Tibial nerve (tissue), 4 donors: ENCODE measurements around the gene NEURL3. TPM values are rescaled to one million over a fixed set of nuclear protein-coding genes. Genes with fewer than 3 reads are reported as not detected.

Source experiments
- DNase-seq, 2 donors: peaks; one replicate each; pipeline ENCODE4 v3.0.0-alpha.2; 2019; ENCODE audit warnings: low spot score in 2 of 2
- H3K27ac ChIP-seq, 4 donors: fragments of 200-600 bp; sonication (generic) in 3 of 4; one replicate each; pipeline ENCODE4 v1.5.1; 2017 to 2019; ENCODE audit warnings: mild to moderate bottlenecking in 1 of 4
- H3K27me3 ChIP-seq, 2 donors: fragments of 200-600 bp; sonication (generic) in 1 of 2; one replicate each; pipeline versions ENCODE4 v1.5.1 to v1.6.0; 2017 to 2019
- H3K36me3 ChIP-seq, 3 donors: fragments of 200-600 bp; sonication (generic); one replicate each; pipeline ENCODE4 v1.5.1; 2018 to 2019
- H3K4me1 ChIP-seq, 4 donors: fragments of 200-600 bp; sonication (generic) in 3 of 4; one replicate each; pipeline ENCODE4 v1.5.1; 2017 to 2019
- H3K4me3 ChIP-seq, 4 donors: fragments of 200-600 bp; sonication (generic) in 3 of 4; one replicate each; pipeline ENCODE4 v1.5.1; 2017 to 2019; ENCODE audit warnings: mild to moderate bottlenecking in 1 of 4, moderate library complexity in 1 of 4
- H3K9me3 ChIP-seq, 4 donors: fragments of 200-600 bp; sonication (generic) in 3 of 4; one replicate each; pipeline ENCODE4 v1.5.1; 2017 to 2019
- EP300 ChIP-seq, 2 donors: sonication (generic); formaldehyde crosslinking; IDR thresholded peaks; one replicate each; pipeline ENCODE4 v1.6.1; 2017; ENCODE audit warnings: antibody characterized with exemption in 2 of 2, mild to moderate bottlenecking in 1 of 2
- POLR2A ChIP-seq, 2 donors: fragments of 450-650 bp; IDR thresholded peaks; one replicate each; pipeline ENCODE4 v1.6.1; 2017; ENCODE audit warnings: antibody characterized with exemption in 2 of 2, mild to moderate bottlenecking in 2 of 2, moderate library complexity in 2 of 2
- WGBS, 2 donors: methylation state at CpG; one replicate each; pipeline ENCODE4 v1.1.5; 2018; 5-methylcytosine and 5-hydroxymethylcytosine counted together
- total RNA-seq, 4 donors: library from RNA; depleted of rRNA; stranded (reverse); fragments of >200 nt; gene quantifications; one replicate each; pipeline ENCODE4 v1.1.0, GENCODE V29; 2016
- TF ChIP-seq, protein P1 (sequence below), 5 experiments: fragments of 200-600 bp in 3 of 5; fragments of 450-650 bp in 2 of 5; sonication (generic) in 3 of 5; IDR thresholded peaks; one replicate each; pipeline ENCODE4 v1.5.1; 2016 to 2019; ENCODE audit warnings: antibody characterized with exemption in 5 of 5, mild to moderate bottlenecking in 3 of 5, moderate library complexity in 2 of 5

NEURL3 gene
- total RNA-seq, 4 donors from 2014 or later = 1.5 TPM; not detected in 3

DNA sequence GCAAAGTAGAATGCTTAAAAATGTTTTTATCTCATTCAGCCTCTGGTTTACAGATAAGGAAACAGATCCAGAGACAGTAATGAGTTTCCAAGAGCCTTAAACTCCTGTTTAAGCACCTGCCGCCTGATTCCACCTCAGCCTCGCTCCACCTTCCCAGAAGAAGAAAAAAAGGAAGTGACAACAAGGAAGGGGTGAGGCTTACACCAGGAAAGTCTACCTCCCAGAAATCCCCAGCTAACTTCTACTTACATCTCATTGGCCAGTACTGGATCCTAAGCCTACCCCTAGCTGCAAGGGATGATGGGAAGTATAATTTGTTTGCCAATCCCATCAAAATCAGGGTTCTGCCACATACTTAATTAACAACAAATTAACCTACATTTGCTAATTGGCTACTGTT, 16.1 kb upstream of the NEURL3 start:
- Histone ChIP-seq H3K4me3 (no peak overlapping the region), H3K27ac (no peak overlapping the region), H3K36me3 (no peaks in the 10 kb centered on the region), H3K27me3 (no peaks in the 10 kb centered on the region), H3K9me3 (peaks cover 0 to 8% (median 0%) of the 10 kb centered on the region in 4 donors), H3K4me1 (peaks cover 0 to 8% (median 4%) of the 10 kb centered on the region in 4 donors)
- TF ChIP-seq POLR2A (IDR thresholded peaks at IDR 0.05) = no peak
- TF ChIP-seq, protein P1, sequence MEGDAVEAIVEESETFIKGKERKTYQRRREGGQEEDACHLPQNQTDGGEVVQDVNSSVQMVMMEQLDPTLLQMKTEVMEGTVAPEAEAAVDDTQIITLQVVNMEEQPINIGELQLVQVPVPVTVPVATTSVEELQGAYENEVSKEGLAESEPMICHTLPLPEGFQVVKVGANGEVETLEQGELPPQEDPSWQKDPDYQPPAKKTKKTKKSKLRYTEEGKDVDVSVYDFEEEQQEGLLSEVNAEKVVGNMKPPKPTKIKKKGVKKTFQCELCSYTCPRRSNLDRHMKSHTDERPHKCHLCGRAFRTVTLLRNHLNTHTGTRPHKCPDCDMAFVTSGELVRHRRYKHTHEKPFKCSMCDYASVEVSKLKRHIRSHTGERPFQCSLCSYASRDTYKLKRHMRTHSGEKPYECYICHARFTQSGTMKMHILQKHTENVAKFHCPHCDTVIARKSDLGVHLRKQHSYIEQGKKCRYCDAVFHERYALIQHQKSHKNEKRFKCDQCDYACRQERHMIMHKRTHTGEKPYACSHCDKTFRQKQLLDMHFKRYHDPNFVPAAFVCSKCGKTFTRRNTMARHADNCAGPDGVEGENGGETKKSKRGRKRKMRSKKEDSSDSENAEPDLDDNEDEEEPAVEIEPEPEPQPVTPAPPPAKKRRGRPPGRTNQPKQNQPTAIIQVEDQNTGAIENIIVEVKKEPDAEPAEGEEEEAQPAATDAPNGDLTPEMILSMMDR (IDR thresholded peaks at IDR 0.05) = no peak
- DNase-seq = no peak
- 87 to 94% methylated on average over 2 of the region's 2 CpGs for WGBS, 2 donors

DNA sequence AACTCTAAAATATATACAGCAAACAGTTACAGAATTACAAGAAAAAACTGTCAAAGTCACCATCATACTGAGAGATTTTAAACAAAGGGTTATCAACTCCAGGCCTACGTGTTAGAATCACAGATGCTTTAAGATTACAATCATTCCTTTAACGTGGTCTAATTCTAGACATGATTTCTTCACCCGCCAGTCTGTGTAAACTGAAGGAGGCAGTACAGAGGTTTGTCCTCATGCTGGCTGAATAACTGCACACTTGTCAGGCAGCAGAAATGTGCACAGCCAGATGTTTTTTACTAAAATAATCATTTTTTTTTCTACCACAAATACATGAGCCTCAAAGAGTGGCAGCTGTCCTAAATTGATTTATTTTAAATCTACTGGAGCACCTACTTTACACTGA, 15.5 kb upstream of the NEURL3 start:
- 50 to 61% methylated on average over 3 of the region's 3 CpGs for WGBS, 2 donors
- H3K4me1 ChIP-seq = peaks cover 0 to 8% (median 4%) of the 10 kb centered on the region in 4 donors

DNA sequence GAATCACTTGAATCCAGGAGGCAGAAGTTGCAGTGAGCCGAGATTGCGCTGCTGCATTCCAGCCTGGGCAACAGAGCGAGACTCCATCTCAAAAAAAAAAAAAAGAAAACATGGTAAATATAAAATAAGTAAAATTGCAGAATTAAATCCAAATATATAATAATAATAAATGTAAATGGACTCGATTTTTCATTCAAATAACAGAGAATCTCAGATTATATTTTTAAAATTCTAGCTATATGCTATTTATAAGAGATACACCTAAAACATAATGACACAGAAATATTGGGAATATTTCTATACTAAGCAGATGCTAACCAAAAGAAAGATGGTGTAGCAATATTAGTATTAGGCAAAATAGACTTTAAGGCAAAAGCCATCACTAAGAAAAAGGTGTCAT, 15.1 kb upstream of the NEURL3 start:
- Histone ChIP-seq H3K27me3 (no peaks in the 10 kb centered on the region), H3K4me3 (no peak overlapping the region), H3K27ac (no peak overlapping the region), H3K36me3 (no peaks in the 10 kb centered on the region), H3K9me3 (peaks cover 0 to 8% (median 0%) of the 10 kb centered on the region in 4 donors), H3K4me1 (peaks cover 0 to 8% (median 4%) of the 10 kb centered on the region in 4 donors)
- WGBS, 2 donors = 82 to 83% methylated on average over 4 of the region's 4 CpGs
- TF ChIP-seq POLR2A (IDR thresholded peaks at IDR 0.05) = no peak
- TF ChIP-seq, protein P1 (IDR thresholded peaks at IDR 0.05) = no peak
- TF ChIP-seq EP300 (IDR thresholded peaks at IDR 0.05) = no peak
- DNase-seq = no peak

More for the DNA sequence above, 15.5 kb upstream of the NEURL3 start:
- Histone ChIP-seq H3K9me3 (peaks cover 0 to 8% (median 0%) of the 10 kb centered on the region in 4 donors), H3K27ac (no peak overlapping the region), H3K36me3 (no peaks in the 10 kb centered on the region), H3K27me3 (no peaks in the 10 kb centered on the region), H3K4me3 (no peak overlapping the region)
- DNase-seq = no peak
- TF ChIP-seq EP300 (IDR thresholded peaks at IDR 0.05) (no peak), POLR2A (IDR thresholded peaks at IDR 0.05) (no peak)
- TF ChIP-seq, protein P1 (IDR thresholded peaks at IDR 0.05) = no peak

DNA sequence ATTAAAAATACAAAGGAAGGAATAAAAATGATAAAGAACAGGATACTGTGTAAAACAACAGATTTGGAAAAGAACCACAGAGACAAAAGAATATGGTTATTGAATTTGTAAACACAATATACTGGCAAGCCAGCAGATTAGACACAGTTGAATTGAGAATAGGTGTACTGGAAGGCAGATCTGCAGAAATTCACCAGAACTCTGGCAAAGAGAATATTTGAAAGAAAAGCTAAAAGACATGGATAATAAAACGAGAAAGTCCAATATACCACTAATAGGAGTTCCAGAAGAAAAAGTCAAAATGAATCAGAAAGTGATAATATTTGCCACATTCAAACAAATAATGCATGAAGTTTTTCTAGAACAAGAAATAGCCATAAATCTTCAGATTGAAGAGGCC, 11.9 kb upstream of the NEURL3 start:
- Histone ChIP-seq H3K4me1 (no peaks in the 10 kb centered on the region), H3K27me3 (no peaks in the 10 kb centered on the region), H3K27ac (no peak overlapping the region), H3K9me3 (peaks cover 0 to 8% (median 0%) of the 10 kb centered on the region in 4 donors), H3K36me3 (no peaks in the 10 kb centered on the region), H3K4me3 (no peak overlapping the region)
- 85 to 94% methylated on average over 1 of the region's 1 CpG for WGBS, 2 donors
- TF ChIP-seq POLR2A (IDR thresholded peaks at IDR 0.05) = no peak
- TF ChIP-seq EP300 (IDR thresholded peaks at IDR 0.05) = no peak
- no peak for DNase-seq

DNA sequence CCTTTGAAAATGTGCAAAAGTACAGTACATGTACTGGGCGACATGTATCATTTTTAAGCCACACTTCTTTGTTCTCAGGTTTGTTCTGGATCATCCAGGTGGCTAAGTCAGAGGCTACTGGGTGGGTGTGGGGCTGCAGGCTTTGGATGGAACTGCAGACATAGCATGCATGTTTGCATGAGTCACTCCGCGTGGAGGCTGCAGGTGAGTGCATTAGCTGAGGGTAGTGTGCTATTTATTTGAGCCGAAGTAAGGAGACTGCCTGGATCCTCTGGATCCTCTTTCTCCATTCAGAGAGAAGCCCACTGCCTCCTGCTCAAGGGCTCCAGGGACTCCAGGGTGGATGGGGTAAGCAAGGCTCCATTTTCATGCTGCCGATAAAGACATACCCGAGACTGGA, 9.4 kb upstream of the NEURL3 start:
- Histone ChIP-seq H3K9me3 (peaks cover 0 to 8% (median 0%) of the 10 kb centered on the region in 4 donors), H3K4me1 (no peaks in the 10 kb centered on the region), H3K36me3 (no peaks in the 10 kb centered on the region), H3K27ac (no peak overlapping the region), H3K27me3 (no peaks in the 10 kb centered on the region), H3K4me3 (no peak overlapping the region)
- DNase-seq = no peak
- 86 to 95% methylated on average over 6 of the region's 6 CpGs for WGBS, 2 donors
- TF ChIP-seq POLR2A (IDR thresholded peaks at IDR 0.05) = no peak
- TF ChIP-seq EP300 (IDR thresholded peaks at IDR 0.05) = no peak
- TF ChIP-seq, protein P1 (IDR thresholded peaks at IDR 0.05) = no peak

DNA sequence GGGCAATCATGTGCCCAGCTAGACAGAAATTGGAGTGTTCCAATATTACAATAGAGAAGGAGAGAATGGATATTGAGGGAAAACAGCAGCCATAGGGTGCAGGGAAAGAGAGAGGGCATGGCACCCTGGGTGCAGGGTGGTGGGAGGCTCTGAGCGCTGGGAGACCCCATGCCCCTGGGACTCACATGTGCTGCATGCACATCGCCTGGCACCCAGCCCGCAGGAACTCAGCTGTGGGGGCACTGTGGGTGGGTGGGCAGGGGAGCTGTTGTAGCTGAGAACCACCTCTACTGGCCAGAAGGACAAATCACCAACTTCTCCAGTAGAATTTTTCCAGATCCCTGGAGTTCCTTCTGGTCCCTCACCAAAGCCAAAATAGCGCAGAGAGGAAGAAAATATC, 7.2 kb upstream of the NEURL3 start:
- Histone ChIP-seq H3K4me1 (peaks cover 0 to 20% (median 16%) of the 10 kb centered on the region in 4 donors), H3K27me3 (no peaks in the 10 kb centered on the region), H3K4me3 (no peak overlapping the region), H3K9me3 (peaks cover 0 to 6% (median 0%) of the 10 kb centered on the region in 4 donors), H3K27ac (no peak overlapping the region), H3K36me3 (no peaks in the 10 kb centered on the region)
- TF ChIP-seq, protein P1 (IDR thresholded peaks at IDR 0.05) = no peak
- TF ChIP-seq POLR2A (IDR thresholded peaks at IDR 0.05) = no peak
- no peak for TF ChIP-seq EP300 (IDR thresholded peaks at IDR 0.05)
- no peak for DNase-seq
- whole genome bisulfite sequencing, 2 donors = 79 to 89% methylated on average over 4 of the region's 4 CpGs
